ENCODE results near the gene GRAMD1B.

Gene GRAMD1B

GRCh38 chr11:123588117-123588863, 158.2 kb downstream of the GRAMD1B start:
- no peak for DNase-seq (ENCODE audit: low spot score)

GRCh38 chr11:123588864-123589262, 158.8 kb downstream of the GRAMD1B start:
- DNase-seq (ENCODE audit: low spot score), result no peak

- no peak for DNase-seq (ENCODE audit: low spot score)
Observed at GRCh38 chr11:123590296-123590912, 160.3 kb downstream of the GRAMD1B start.

GRCh38 chr11:123593570-123593969, 163.5 kb downstream of the GRAMD1B start:
- DNase-seq (ENCODE audit: low spot score), result peak; percentile 57

GRCh38 chr11:123594188-123594901, 164.3 kb downstream of the GRAMD1B start:
- no peak for DNase-seq (ENCODE audit: low spot score)

- DNase-seq (ENCODE audit: low spot score), result no peak
Observed at GRCh38 chr11:123594921-123595320, 164.9 kb downstream of the GRAMD1B start.

- no peak for DNase-seq (ENCODE audit: low spot score)
Observed at GRCh38 chr11:123597859-123598258, 167.8 kb downstream of the GRAMD1B start.

GRCh38 chr11:123601136-123601535, 171.1 kb downstream of the GRAMD1B start:
- no peak for DNase-seq (ENCODE audit: low spot score)

GRCh38 chr11:123601743-123602142, 171.7 kb downstream of the GRAMD1B start:
- DNase-seq (ENCODE audit: low spot score), result peak; percentile 52

- DNase-seq (ENCODE audit: low spot score), result no peak
Observed at GRCh38 chr11:123603666-123604065, 173.6 kb downstream of the GRAMD1B start.

- no peak for DNase-seq (ENCODE audit: low spot score)
Observed at GRCh38 chr11:123607781-123608180, 177.7 kb downstream of the GRAMD1B start.

GRCh38 chr11:123608371-123608770, 178.3 kb downstream of the GRAMD1B start:
- no peak for DNase-seq (ENCODE audit: low spot score)

- no peak for DNase-seq (ENCODE audit: low spot score)
Observed at GRCh38 chr11:123608945-123609344, 178.9 kb downstream of the GRAMD1B start.

GRCh38 chr11:123611698-123612097, 181.6 kb downstream of the GRAMD1B start:
- no peak for DNase-seq (ENCODE audit: low spot score)

GRCh38 chr11:123616505-123617198, 186.6 kb downstream of the GRAMD1B start:
- DNase-seq (ENCODE audit: low spot score), result peak; percentile 53

GRCh38 chr11:123622576-123622975, 192.5 kb downstream of the GRAMD1B start:
- DNase-seq (ENCODE audit: low spot score), result no peak

- DNase-seq (ENCODE audit: low spot score), result no peak
Observed at GRCh38 chr11:123624974-123625373, 194.9 kb downstream of the GRAMD1B start.

- DNase-seq (ENCODE audit: low spot score), result peak; percentile 73
Observed at GRCh38 chr11:123628936-123629683, 199.0 kb downstream of the GRAMD1B start.

- DNase-seq (ENCODE audit: low spot score), result no peak
Observed at GRCh38 chr11:123630126-123630608, 200.1 kb downstream of the GRAMD1B start.

GRCh38 chr11:123640029-123640428, 210.0 kb downstream of the GRAMD1B start:
- DNase-seq (ENCODE audit: low spot score), result no peak

- peak; percentile 65 for DNase-seq (ENCODE audit: low spot score)
Observed at GRCh38 chr11:123640677-123641494, 210.8 kb downstream of the GRAMD1B start.

All from cerebellar cortex (tissue), 1 donor.